Amniotic stem cell (primary cell): ENCODE results near the gene NEMP2.

Experiments
- DNase-seq: peaks from one replicate; lab custom pipeline; 2025; lab: John Stamatoyannopoulos, UW

Gene NEMP2, protein sequence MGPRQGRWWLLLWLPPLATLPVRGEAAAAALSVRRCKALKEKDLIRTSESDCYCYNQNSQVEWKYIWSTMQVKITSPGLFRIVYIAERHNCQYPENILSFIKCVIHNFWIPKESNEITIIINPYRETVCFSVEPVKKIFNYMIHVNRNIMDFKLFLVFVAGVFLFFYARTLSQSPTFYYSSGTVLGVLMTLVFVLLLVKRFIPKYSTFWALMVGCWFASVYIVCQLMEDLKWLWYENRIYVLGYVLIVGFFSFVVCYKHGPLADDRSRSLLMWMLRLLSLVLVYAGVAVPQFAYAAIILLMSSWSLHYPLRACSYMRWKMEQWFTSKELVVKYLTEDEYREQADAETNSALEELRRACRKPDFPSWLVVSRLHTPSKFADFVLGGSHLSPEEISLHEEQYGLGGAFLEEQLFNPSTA

DNA sequence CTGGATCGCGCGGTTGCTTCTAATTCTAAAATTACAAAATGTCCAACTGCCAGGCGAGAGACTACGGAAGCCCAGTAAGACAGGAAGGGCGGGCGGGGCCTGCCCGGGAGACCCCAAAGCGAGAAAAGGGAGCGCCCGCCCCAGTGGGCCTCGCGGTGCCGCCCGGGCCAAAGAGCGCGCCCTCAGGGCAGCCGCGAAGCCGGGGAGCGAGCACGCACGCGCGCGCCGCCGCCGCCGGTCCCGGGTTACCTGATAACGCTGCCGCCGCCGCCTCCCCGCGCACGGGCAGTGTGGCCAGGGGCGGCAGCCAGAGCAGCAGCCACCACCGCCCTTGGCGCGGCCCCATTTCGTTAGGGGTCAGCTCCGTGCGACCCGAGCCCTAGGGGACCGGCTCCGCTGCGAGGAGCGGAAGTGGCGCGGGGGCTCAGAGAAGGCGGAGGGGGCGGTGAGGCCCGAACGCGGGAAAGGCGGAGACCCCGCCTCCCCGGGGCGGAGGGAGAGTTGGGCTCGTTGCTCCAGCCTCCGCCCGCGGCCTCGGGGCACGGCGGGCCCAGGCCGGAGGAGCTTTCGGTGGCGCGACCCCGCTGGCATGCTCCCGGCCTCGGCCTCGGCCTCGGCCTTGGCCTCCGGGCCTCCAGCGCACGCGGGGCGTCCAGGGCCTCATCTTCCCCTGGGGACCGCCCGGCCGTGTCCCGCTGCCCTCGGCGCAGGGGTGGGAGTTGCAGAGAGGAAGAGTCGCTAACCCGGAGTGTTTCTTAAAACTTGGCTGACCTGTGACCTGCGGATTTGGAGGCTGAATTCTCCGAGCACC lies at the start of gene NEMP2:
Gene NEMP2, minus strand, starts transcription at position 413 of the 811 bp plus-strand sequence. Its CDS starts 67 bp downstream, at position 346.
- no peak for DNase-seq

DNA sequence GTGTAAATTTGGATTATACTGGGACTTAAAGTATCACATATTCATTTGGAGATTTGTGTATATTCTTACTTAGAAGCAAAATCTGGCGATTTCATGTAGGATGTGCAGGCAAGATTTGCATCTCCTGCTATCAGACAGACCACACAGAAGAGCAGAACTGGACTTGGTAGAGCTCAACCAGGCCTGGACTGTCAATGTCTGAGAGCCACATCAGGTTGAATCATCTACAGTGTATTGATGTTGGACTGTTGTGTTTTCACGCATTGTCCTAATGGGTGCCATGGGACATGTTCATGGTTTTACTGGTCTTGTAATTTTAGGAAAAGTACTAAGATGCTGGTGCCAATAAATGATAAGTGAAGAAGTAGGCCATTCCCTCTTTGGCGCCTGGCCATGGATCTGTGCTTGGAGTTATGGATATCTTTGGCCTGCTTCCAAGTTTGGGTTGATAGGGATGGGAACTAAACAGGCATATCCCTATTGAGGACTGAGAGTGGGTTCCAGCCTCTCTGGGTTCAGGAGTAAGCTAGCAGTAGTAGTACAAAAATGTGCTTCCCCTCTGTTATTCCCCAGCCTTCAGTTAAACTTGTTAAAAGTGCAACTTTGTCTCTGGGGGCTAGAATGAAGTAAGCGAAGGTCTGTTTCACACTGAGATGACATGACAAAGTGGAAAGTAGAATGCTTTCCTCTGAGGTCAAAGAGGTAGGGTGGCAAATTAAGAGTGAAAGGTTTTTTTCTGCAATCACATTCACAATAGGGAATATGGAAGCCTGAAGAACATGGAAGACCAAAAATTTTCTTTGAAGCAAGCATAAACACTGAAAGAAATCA lies 49.2 kb upstream of the NEMP2 start:
- no peak for DNase-seq

DNA sequence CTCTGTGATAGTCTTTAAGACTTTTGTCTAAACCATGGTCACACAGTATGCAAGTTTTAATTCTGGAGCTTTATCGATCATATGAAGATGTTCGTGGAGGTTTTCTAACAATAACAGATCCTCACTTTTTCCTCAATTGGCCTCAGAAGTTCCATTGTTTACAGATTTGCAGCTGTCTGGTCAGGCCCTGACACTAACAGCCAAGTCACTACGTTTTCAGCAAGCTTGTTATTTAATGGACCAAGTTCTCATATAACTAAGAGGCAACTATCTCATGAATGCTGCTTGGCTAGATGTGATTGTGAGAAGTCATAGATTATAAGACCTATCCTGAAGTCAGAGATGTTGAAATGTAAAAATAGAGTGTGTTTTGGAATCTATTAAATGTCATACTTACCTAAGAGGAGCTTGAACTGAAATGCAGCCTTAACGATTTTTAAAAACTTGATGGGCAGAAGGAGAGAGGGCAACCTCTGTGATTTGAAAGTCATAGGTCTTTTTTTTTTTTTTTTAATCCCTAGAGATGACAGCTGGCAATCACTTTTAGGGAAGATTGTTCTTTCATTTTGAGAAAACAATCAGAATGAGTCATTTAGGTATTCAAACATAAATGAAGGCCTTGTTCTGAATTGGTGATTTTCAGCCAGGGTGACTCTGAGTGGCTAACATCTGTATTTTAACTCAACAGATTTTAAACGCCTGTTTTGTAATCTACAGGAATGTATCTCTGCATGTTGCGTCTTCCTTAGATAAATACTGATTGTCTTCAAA lies 48.4 kb upstream of the NEMP2 start:
- no peak for DNase-seq

DNA sequence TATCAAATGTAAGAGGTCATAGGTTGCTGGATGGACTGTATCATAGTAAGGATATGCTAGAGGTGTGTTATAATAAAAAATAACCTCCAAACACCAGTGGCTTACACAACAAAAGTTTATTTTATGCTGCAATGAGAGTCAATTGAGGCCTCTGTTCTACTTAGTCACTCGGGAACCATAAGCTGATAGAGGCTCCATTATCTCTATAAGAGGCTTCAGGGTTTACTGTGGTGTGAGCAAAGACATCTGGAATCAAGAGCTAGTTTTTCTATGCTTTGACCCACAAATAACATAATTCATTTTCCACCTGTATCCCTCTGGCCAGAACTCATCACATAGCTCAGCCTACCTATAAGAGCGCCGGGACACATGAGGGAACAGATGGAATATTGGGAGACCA lies 47.5 kb upstream of the NEMP2 start:
- DNase-seq: no peak

DNA sequence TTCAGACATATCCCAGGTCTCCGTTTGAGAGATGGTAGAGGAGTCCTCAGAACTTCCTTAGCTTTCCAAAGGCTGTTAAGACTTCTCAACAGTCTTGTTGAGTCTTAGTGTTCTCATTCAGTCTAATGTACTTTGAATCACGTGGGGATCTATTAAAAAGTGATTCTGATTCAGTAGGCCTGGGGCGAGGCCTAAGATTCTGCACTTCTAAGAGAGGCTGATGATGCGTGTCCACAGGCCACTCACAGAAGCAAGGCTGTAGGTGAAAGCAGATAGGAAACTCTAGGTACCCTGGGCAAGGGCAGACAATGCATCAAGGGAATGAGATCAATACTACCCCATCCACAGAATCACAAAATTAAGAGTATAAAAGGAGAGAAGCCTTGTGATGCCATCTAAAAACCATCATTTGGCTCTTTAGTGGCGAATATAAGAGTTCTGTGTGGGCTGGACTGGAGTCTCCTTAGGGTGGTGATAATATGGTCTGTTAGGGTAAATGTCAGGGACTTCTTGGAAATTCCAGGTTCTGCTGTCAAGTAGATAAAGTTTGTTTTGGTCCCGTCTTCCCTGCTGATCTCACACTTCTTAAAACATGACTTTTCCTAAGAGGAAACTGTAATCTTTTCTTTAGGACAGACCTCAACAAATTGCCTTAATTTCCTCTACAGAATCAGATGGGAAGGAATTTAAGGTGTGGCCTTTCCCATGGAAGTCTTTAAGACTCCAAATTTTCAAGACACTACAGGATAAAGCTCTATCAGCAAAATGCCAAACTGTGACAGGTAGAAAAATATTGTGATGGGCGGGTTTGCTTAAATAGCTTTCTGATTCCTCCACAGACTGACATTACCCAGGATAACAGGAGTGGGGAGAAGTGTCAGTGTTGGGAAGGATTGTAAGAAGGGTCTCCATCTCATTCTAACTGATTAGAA lies 45.7 kb upstream of the NEMP2 start:
- no peak for DNase-seq

DNA sequence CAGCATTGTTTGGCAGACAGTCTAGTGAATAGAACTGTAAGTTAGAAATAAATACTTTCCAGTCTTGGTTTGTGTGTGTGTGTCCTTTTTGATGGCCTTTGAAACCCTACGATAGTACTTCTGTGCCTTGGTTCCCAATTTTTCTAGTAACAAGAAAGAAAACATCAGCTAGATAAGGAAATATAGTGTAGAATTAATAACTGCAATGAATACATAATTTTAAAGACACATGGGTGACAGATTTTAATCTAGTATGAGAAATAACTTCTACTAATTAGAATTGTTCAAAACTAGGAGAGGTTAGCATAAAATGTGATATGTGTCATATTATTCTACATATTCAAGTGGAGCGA lies 44.5 kb upstream of the NEMP2 start:
- no peak for DNase-seq

DNA sequence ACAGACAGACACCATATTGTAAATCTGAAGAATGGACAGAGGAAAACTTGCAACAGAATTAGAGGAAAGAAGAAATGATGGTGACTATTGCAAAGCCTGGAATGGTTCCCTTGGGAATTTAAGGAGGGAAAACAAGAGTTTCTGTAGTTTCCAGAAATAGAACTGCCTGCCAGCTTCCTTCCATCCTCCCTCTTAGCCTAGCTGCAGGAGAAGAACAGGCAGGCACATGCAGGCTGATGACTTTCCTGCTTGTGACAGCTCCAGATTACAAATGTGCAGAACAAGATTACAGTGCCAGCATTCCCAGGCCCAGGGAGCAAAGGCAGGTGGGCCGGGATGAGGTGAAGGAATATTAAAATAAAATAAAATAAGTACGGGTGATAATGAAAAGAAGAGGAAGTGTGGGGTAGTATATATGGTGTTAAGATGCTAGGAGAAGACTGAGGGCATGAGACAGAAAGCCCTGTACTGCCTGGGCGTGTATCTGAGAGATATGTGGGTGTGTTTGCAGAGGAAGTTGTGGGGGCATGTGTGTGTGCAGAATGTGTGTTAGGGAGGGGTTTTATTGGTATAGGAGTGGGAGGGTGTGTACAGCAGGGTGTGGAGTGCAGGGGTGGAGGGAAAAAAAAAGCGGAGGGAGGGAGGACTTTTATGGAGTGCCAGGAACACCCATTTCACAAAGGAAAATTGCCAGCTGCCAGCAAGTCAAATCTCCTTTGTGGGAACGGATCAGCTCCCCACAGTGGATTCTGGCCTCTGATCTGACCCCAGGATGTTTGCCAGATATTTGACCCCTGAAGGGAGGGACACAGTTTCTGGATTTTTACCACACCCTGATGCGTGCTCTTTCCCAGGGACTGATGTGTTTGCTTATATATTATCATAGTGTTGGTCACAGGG lies 43.9 kb upstream of the NEMP2 start:
- DNase-seq: no peak

DNA sequence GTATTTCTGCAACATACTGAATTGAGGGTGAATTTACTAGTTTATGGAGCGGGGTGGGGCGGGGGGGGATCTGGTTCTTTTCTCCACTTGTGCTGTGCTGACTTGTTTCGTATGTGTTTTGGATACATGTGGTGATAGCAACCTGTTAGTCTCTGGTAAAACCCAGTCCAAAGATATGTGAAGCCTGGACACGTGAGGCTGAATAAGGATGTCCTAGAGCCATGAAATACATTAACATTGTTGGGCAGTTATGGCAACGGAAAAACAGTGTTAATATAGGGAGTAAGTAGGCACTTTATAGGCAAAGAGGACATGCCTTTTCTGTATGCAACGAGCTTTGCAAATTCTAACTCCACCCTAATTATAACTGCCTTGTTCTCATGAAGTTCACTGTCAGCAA lies 42.1 kb upstream of the NEMP2 start:
- no peak for DNase-seq

DNA sequence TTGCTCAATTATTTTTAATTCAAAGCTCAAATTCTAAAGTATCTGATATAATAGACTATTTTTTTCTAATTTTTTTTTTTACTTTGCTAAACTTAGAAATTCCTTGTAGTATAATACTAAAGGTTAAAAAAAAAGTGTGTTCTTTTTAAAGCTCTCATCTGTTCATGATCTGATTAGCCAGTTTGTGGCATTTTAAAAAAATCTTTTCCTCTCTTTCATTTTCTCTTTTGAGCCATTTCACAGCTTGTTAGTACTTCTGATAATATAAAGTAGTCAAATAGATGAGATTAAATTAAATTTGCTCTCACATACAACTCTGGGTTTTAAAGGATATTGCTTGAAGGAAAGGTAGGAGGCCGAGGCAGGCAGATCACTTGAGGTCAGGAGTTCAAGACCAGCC lies 40.7 kb upstream of the NEMP2 start:
- DNase-seq: no peak

DNA sequence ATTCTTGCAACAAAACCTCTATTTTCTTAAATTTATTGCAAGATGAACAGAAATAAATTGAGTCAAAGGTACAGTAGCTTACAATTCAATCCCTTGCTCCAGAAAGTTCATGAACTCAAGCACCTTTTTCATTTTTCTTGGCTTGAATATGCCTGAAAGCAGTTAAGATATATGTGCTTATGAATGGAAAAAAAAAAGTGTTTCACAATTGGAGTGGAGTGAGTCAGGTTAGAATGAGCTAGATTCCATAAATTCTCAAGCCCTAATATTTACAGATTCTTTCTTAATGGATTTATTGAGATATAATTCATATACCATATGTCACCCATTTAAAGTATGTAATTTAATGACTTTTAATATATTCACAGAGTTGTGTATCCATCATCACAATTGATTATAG lies 39.6 kb upstream of the NEMP2 start:
- no peak for DNase-seq

DNA sequence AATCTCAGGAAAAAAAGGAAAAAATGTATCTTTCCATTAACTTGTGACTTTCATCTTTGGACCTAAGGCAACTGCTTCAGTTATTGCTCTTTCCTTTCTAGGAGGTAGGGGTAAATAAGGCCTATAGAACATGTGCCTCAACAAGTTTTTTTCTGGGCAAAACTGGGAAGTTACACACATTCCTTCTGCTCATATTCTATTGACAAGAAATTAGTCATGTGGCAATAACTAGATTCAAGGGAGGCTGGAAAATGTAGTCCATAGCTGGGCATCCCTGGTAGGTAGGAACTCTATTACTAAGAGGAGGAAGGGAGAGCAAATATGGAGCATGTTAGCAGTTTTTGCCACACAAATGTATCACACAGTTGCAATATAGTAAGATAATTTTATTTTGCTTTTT lies 37.7 kb upstream of the NEMP2 start:
- DNase-seq: no peak

DNA sequence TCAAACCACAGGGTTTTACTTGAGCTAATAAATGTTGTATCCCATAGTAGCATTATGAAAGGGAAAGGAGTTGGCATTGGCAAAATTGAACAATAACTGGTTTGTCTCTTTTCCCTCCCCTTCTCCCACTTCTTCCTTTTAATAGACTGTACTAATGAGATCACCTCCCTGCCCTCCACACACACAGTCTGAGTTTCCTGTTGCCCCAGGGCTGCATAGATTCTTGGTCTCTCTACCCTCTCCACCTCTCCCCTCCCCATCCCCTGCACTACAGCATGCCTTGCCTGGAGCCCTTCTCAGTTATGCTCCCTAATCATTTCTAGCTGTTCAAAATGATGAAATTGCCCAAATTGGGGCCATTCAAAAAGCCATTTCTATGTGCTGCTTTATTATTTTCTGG lies 37.2 kb upstream of the NEMP2 start:
- no peak for DNase-seq

DNA sequence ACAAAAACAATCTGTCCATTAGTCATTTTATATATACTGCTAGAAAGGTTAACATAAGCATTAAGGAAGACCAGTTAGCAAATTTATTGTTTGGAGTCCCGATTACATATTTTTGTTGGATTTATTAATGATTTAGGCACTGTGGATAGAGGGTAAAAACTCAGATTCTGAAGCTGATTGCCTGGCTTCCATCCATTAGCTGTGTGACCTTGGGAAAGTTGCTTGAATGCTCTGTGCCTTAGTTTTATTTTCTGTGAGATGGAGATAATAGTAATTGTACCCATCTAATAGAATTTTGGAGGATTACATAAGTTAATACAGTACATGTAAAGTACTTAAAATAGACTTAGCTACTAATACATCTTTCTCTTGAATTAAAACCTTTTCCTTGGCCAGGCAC lies 36.3 kb upstream of the NEMP2 start:
- DNase-seq: no peak

DNA sequence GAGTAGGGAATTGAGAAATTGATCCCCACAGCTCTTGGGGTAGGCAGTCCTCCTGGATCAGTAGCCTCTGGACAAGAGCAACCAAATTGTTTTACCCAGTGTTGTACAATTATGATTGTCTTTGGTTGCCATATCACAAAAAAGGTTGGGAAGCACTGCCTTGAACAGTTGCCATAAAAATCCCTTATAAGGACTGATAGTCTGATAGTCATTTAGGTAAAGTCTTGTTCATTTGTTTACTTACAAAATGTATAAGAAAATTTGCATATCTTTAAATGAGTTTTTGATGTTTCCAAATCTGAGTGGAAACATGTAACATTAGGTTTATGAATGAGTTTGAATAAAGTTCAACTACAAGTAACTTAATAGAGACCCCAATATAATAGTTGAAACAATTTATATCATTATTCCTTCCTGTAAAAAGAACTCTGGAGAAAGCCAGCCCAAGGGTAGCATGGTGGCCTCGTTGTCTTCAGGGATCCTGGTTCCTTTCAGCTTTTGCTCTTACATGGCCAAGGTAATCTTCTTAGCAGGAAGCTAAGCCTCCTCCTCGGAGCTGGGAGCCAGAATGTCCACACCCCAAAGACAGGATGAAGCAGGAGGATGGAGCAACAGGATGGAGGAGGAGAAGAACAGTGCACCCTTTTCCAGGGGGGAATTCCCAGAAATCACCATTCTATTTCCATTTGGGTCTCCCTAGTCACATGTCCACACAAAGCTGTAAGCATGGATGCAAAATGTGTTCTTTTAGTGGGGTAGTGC lies 35.7 kb upstream of the NEMP2 start:
- no peak for DNase-seq

DNA sequence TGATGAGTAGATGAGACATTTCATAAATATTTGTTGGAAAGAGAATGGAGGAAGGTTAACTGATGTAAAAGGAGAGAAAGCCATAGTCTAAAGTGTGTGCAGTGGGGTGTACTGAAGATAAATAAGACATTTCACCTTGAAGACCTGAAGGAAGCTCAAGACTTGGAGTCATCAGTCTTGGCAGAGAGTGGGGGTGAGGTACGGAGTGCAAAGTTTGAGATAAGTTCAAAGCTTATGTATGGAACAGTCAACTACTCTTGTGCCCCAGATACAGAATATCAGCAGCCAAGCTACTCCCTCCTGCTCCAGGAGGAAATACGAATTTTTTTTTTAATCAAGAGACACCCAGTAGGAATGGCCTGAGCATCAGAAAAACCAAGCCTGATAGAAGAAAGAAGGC lies 30.3 kb upstream of the NEMP2 start:
- no peak for DNase-seq

DNA sequence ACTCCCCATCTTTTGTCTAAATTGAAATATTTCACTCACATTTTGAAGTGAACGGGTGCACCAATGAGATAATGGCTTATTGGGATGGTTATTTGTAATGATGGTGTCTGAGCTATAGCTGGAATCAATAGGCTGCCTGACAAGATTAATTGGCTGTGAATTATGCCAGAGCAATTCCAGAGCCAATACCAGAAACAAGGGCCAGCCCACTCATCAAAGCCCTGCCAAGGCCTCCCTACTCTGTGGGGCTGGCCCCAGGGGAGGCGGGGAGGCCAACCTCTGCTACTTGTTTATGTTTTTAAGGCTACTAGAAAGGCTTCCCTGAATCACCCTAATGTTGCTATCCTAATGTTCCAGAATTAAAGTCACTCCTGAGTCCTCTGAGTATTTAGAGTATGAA lies 29.1 kb upstream of the NEMP2 start:
- DNase-seq: no peak

DNA sequence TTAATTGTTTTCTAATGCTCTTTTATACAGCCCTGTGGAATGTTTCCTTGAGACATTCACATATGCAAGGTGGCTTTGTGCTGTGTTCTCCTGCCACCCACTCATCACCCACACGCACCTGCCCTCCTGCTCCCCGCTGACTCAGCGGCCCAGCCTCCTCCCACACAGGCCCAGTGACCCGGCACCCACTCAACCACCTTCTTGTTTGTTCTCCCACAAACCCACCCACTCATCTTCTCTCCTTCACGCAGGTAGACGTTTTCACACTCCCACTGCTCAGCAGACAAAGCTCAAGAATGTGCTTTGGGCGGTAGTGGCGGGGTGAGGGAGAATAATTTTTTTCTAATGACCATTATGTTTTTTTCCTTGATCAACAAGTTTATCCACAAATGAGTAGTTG lies 28.6 kb upstream of the NEMP2 start:
- DNase-seq: no peak

DNA sequence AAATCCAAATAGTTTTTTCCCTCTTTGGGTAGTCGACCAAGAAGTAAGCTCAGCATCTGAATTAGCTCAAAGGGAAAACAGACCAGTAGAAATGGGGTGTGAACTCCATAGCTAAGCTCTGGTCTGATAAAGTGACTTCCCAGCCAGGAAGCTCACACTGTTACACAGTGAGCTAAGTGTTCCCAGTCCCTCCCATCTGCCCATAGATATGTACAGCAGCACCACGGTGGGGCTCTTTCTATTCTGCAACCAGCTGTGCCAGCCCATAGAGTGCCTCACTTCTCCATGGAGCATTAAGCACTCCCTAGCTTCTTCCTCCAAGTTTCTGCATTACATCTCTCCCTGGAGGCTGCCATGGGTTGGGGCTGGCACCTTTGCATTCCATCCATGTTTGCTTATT lies 27.6 kb upstream of the NEMP2 start:
- no peak for DNase-seq

DNA sequence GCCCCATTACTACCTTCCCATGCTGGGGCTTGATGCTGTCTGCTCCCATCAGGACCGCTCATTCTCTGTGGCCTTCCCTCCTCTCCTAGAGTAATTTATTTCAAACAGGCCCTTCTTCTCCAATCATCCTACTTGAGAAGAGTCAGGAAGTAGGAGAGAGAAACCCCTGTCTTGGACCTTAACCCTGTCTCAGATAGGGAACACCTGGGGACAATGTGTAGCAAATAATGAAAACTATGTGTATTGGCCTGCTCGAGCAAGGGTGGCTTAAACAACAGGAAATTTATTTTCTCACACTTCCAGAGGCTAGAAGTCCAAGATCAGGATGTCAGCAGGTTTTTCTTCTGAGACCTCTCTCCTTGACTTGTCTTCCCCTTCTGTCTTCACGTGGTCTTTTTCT lies 26.6 kb upstream of the NEMP2 start:
- DNase-seq: no peak
